GM23338 (cell line): ENCODE measurements around the gene CSDE1. TPM values are rescaled to one million over a fixed set of nuclear protein-coding genes. Genes with fewer than 3 reads are reported as not detected.

ENCODE experiments used
- ATAC-seq: fragments of 200-7000 bp; cut with Tn5 transposase; 3 replicates; pipeline ENCODE4 v1.9.1; 2020
- DNase-seq: peaks from one replicate; pipeline ENCODE4 v3.0.0-alpha.2; 2015; ENCODE audit warnings: low spot score
- H2AFZ ChIP-seq: fragments of 200-600 bp; sonication (generic); 2 replicates; pipeline ENCODE4 v1.8.0; 2016; ENCODE audit warnings: antibody characterized with exemption, mild to moderate bottlenecking, moderate library complexity
- H3F3A ChIP-seq: fragments of 200-600 bp; sonication (generic); replicated peaks from 2 replicates; pipeline ENCODE4 v1.8.0; 2017; ENCODE audit warnings: antibody characterized with exemption, mixed run types, low read depth
- H3K27ac ChIP-seq: fragments of 200-600 bp; sonication (generic); 2 replicates; pipeline ENCODE4 v1.6.1; 2016; ENCODE audit warnings: low read depth
- H3K27me3 ChIP-seq: fragments of 200-600 bp; sonication (generic); 2 replicates; pipeline ENCODE4 v1.8.0; 2016; ENCODE audit warnings: mild to moderate bottlenecking, mixed run types, moderate library complexity; ENCODE audit not compliant: insufficient read depth
- H3K36me3 ChIP-seq: fragments of 200-600 bp; sonication (generic); 2 replicates; pipeline ENCODE4 v1.8.0; 2016; ENCODE audit warnings: mild to moderate bottlenecking; ENCODE audit not compliant: insufficient read depth
- H3K4me1 ChIP-seq: fragments of 200-600 bp; sonication (generic); 2 replicates; pipeline ENCODE4 v1.8.0; 2016; ENCODE audit warnings: mild to moderate bottlenecking, moderate library complexity; ENCODE audit not compliant: insufficient read depth
- H3K4me2 ChIP-seq: fragments of 200-600 bp; sonication (generic); 2 replicates; pipeline ENCODE4 v1.7.1; 2017; ENCODE audit warnings: mixed run types
- H3K4me3 ChIP-seq: fragments of 200-600 bp; sonication (generic); 2 replicates; pipeline ENCODE4 v1.6.1; 2016; ENCODE audit warnings: mixed run types
- H3K79me2 ChIP-seq: fragments of 200-600 bp; sonication (generic); replicated peaks from 2 replicates; pipeline ENCODE4 v1.8.0; 2017; ENCODE audit warnings: mild to moderate bottlenecking; ENCODE audit not compliant: insufficient read depth
- H3K9me2 ChIP-seq: fragments of 200-600 bp; sonication (generic); 2 replicates; pipeline ENCODE4 v1.8.0; 2017; ENCODE audit not compliant: insufficient read depth
- H4K20me1 ChIP-seq: fragments of 200-600 bp; sonication (generic); replicated peaks from 2 replicates; pipeline ENCODE4 v1.8.0; 2017; ENCODE audit warnings: mild to moderate bottlenecking; ENCODE audit not compliant: insufficient read depth
- H3K27ac Mint-ChIP-seq: 2 replicates; pipeline ENCODE4 v1.8.0; 2020; ENCODE audit warnings: inconsistent platforms, mild to moderate bottlenecking, moderate library complexity, mixed read lengths
- H3K27me3 Mint-ChIP-seq: 3 replicates; pipeline ENCODE4 v1.8.0; 2022; ENCODE audit warnings: low read depth, mild to moderate bottlenecking, moderate library complexity, mixed read lengths, inconsistent platforms; ENCODE audit not compliant: insufficient read depth, poor library complexity
- H3K36me3 Mint-ChIP-seq: 3 replicates; pipeline ENCODE4 v1.8.0; 2021; ENCODE audit warnings: low read depth, mild to moderate bottlenecking, inconsistent platforms, moderate library complexity, mixed read lengths
- H3K4me1 Mint-ChIP-seq: 3 replicates; pipeline ENCODE4 v1.8.0; 2020; ENCODE audit warnings: mild to moderate bottlenecking, inconsistent platforms, mixed read lengths
- H3K4me3 Mint-ChIP-seq: 3 replicates; pipeline ENCODE4 v1.8.0; 2021; ENCODE audit warnings: moderate library complexity, mild to moderate bottlenecking, inconsistent platforms, mixed read lengths
- H3K9me3 Mint-ChIP-seq: 3 replicates; pipeline ENCODE4 v1.8.0; 2020; ENCODE audit warnings: moderate library complexity, mild to moderate bottlenecking, inconsistent platforms, mixed read lengths
- CREB1 ChIP-seq: fragments of 250-450 bp; sonication (Bioruptor Pico); IDR thresholded peaks from 2 replicates; pipeline ENCODE4 v1.5.0; 2020; ENCODE audit warnings: low read depth, mild to moderate bottlenecking, moderate library complexity
- POLR2AphosphoS5 ChIP-seq: IDR thresholded peaks from 2 replicates; pipeline ENCODE4 v1.6.1; 2016; ENCODE audit warnings: antibody characterized with exemption, low read depth
- STAT1 ChIP-seq: IDR thresholded peaks from one replicate; pipeline ENCODE4 v1.6.1; 2016; ENCODE audit warnings: antibody characterized with exemption; ENCODE audit not compliant: unreplicated experiment
- polyA plus RNA-seq: library from polyadenylated mRNA; unstranded; fragments of >200 nt; fragmentation: Nextera tagmentation; extraction: Ambion mirVana; gene quantifications from 2 replicates; pipeline ENCODE4 v1.2.1, GENCODE V29; 2016
- total RNA-seq: library from RNA; depleted of rRNA; stranded (reverse); fragments of >200 nt; shearing (Covaris generic); gene quantifications from 2 replicates; pipeline ENCODE4 v1.2.3, GENCODE V29; 2014
- TF ChIP-seq, protein P1 (sequence below): fragments of 250-450 bp; sonication (Bioruptor Pico); IDR thresholded peaks from 2 replicates; pipeline ENCODE4 v1.5.0; 2020; ENCODE audit warnings: mild to moderate bottlenecking, moderate library complexity

The CSDE1 gene
- total and polyA plus RNA-seq, 2 experiments from 2014 or later, result 214 to 1,054 TPM

DNA sequence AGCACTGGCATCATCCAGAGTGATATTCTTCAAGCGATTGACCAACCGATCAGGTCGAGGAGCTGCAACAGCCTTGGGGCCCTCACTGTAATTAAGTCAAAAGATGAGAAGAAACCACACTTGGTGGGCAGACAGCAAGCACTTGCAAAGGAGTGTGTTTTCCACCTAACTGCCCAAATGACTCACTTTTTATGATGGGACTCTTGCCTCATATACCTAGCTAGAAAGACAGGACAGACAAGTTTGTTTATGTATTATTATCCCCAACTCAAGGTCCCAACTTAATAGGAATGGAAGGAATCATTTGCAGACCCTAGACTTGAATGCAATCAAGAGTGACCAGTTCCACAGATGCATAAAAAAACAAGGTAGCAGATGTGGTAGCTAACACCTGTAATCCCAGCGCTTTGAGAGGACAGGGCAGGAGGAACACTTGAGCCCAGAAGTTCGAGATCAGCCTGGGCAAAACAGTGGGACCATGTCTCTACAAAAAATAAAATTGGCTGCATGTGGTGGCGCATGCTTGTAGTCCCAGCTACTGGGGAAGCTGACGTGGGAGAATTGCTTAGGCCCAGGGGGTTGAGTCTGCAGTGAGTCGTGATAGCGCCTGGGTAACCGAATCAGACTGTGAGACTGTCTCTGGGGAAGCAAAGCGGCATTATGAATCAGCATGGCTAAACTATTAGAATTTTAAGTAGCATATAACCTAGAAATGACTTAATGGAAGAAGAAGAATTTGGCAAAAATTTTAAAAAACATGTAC, 38.9 kb downstream of the CSDE1 start (continued):
- TF ChIP-seq, protein P1, sequence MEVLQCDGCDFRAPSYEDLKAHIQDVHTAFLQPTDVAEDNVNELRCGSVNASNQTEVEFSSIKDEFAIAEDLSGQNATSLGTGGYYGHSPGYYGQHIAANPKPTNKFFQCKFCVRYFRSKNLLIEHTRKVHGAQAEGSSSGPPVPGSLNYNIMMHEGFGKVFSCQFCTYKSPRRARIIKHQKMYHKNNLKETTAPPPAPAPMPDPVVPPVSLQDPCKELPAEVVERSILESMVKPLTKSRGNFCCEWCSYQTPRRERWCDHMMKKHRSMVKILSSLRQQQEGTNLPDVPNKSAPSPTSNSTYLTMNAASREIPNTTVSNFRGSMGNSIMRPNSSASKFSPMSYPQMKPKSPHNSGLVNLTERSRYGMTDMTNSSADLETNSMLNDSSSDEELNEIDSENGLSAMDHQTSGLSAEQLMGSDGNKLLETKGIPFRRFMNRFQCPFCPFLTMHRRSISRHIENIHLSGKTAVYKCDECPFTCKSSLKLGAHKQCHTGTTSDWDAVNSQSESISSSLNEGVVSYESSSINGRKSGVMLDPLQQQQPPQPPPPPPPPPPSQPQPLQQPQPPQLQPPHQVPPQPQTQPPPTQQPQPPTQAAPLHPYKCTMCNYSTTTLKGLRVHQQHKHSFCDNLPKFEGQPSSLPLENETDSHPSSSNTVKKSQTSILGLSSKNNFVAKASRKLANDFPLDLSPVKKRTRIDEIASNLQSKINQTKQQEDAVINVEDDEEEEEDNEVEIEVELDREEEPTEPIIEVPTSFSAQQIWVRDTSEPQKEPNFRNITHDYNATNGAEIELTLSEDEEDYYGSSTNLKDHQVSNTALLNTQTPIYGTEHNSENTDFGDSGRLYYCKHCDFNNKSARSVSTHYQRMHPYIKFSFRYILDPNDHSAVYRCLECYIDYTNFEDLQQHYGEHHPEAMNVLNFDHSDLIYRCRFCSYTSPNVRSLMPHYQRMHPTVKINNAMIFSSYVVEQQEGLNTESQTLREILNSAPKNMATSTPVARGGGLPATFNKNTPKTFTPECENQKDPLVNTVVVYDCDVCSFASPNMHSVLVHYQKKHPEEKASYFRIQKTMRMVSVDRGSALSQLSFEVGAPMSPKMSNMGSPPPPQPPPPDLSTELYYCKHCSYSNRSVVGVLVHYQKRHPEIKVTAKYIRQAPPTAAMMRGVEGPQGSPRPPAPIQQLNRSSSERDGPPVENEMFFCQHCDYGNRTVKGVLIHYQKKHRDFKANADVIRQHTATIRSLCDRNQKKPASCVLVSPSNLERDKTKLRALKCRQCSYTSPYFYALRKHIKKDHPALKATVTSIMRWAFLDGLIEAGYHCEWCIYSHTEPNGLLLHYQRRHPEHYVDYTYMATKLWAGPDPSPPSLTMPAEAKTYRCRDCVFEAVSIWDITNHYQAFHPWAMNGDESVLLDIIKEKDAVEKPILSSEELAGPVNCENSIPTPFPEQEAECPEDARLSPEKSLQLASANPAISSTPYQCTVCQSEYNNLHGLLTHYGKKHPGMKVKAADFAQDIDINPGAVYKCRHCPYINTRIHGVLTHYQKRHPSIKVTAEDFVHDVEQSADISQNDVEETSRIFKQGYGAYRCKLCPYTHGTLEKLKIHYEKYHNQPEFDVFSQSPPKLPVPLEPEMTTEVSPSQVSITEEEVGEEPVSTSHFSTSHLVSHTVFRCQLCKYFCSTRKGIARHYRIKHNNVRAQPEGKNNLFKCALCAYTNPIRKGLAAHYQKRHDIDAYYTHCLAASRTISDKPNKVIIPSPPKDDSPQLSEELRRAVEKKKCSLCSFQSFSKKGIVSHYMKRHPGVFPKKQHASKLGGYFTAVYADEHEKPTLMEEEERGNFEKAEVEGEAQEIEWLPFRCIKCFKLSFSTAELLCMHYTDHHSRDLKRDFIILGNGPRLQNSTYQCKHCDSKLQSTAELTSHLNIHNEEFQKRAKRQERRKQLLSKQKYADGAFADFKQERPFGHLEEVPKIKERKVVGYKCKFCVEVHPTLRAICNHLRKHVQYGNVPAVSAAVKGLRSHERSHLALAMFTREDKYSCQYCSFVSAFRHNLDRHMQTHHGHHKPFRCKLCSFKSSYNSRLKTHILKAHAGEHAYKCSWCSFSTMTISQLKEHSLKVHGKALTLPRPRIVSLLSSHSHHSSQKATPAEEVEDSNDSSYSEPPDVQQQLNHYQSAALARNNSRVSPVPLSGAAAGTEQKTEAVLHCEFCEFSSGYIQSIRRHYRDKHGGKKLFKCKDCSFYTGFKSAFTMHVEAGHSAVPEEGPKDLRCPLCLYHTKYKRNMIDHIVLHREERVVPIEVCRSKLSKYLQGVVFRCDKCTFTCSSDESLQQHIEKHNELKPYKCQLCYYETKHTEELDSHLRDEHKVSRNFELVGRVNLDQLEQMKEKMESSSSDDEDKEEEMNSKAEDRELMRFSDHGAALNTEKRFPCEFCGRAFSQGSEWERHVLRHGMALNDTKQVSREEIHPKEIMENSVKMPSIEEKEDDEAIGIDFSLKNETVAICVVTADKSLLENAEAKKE, result no peak
- TF ChIP-seq STAT1, result no peak

DNA sequence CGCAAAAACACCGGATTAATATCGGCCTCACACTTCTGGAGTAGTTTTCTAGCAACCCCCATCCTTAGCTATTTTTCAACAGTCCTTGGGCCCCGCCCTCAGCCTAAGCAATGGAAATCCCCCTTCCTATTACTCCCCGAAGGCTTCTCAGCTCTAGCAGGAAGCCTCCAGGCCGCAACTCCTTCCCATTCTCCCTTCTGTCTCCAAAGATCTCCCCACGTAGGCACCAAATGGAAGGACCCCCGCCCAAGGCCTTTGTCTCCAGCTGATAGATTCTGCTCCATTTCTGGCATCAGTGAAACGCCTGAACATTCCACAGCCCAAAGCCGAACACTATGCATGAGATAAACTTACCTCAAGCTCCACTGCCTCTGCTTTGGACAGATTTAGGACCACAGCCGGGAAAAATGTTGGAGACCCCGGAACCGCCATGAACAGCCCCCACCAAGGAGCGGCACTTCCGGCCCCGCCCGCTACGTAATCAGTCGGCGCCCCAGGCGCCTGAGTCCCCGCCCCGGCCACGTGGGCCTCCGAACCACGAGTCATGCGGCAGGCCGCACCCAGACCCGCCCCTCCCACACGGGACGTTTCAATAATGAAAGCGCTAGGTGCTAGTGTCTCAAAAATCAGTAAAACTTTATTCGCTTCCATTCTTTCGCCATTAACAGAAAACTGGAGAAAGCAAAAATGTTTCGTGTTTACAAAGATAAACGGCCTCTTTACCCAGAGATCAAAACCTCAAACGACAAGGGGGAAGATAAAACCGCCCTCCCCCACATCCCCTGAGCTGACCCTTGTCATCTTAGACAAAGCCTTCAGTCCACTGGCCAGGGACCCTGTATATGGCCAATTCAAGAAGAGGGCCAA, 41.2 kb downstream of the CSDE1 start, which contains the start of gene NRAS:
Gene NRAS (minus strand): TSS at position 468 of the 867 bp plus-strand sequence. CDS start 611 bp downstream, outside the sequence.
- Histone ChIP-seq H3K79me2 (peaks cover 35% of the 10 kb centered on the region), H3K36me3 (peaks cover 70% of the 10 kb centered on the region), H3K4me1 (peaks cover 11% of the 10 kb centered on the region), H3F3A (peaks cover 11% of the 10 kb centered on the region; the same call in 1 of the 2 replicates), H3K4me3 (peak within 1 kb of the TSS; percentile 91), H2AFZ (peak within 1 kb of the TSS; percentile 28; the same call in 1 of the 2 replicates), H3K9me2 (no peaks in the 10 kb centered on the region), H3K27ac (peak within 1 kb of the TSS; percentile 94), H4K20me1 (no peaks in the 10 kb centered on the region; the same call in 1 of the 2 replicates), H3K27me3 (no peaks in the 10 kb centered on the region), H3K4me2 (peak within 1 kb of the TSS; percentile 87)
- ATAC-seq, result peak; percentile 94
- DNase-seq, result peak; percentile 97
- TF ChIP-seq CREB1 (CRISPR knock-in tag) (peak; percentile 97), POLR2AphosphoS5 (peak; percentile 80)
- TF ChIP-seq, protein P1, result no peak
- Mint-ChIP-seq H3K9me3 (no peaks in the 10 kb centered on the region), H3K4me1 (peaks cover 5% of the 10 kb centered on the region), H3K4me3 (peak within 1 kb of the TSS; percentile 100), H3K36me3 (peaks cover 79% of the 10 kb centered on the region), H3K27ac (peak within 1 kb of the TSS; percentile 100), H3K27me3 (peaks cover 12% of the 10 kb centered on the region)
